Measurements from ENCODE around the gene GATAD2A. TPM values are rescaled to one million over a fixed set of nuclear protein-coding genes. Genes with fewer than 3 reads are reported as not detected.

GATAD2A gene
- total RNA-seq: 100 to 1,000 TPM; 180 TPM

DNA sequence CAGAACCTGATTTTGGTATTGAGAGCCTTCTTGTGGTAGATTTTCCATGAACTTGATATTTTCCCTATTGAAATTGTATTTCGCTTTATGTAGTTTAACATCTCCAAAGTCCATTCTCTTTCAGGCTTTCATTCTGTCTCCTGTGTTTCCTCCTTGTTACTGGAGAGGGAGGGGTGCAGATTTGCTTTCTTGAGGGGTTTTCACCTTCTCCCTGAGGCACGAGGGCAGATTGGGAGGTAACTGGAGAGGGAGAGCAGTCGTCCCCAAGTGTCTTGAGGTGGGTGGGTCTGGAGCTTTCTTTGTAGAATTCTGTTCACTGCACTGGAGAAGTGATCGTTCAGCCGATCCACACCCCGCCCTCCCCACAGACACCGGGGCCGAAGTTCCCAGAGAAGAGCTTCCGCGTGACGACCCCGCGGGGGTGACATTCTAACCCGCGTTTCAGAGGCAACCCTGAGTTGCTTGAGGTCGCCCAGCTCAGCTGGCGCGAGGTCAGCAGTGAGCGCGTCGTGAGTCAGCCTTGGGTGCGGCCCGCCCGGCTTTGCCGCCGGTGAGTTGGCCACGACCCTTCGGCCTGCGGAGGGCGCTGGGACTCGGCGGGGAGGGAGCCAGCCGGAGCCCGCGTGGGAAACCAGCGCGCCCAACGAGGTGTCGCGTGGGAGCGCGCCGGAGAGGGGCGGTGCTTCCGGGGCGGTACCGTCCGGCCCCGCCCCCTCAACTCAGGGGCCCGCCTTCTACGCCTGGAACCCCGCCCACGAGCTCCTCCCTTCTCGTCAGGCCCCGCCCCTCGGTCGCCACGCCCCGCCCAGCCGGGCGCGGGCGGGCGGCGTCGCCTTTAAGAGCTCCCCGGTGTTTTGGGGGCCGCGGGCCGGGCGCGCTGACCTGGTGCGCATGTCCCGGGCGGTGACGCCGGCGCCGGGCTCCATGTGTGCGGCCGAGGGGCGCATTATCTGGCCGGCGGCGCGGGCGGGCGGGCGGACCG is at the start of gene GATAD2A:
Gene GATAD2A (plus strand): TSS at position 797 of the 982 bp plus-strand sequence. CDS start 59,671 bp downstream, outside the sequence.
- CTCF ChIA-PET: interaction anchor here (0.7 to 4.0 kb wide), 14 partner anchors 8 to 202 kb away, joined by 3 to 40 read pairs (median 8); partner anchors contain the start of gene NR2C2AP
- peaks cover 61% of the 10 kb centered on the region for H3K4me1 Mint-ChIP-seq (ENCODE audit: low read depth)

GRCh38 chr19:19356500-19356899 is 49.0 kb upstream of the GATAD2A start:
- ATAC-seq (no peak), DNase-seq (no peak)
- Mint-ChIP-seq H3K27me3 (ENCODE audit: low read depth) (no peaks in the 10 kb centered on the region), H3K27ac (no peak overlapping the region), H3K4me1 (ENCODE audit: low read depth) (peaks cover 21% of the 10 kb centered on the region), H3K36me3 (ENCODE audit: low read depth) (peaks cover 22% of the 10 kb centered on the region), H3K9me3 (ENCODE audit: insufficient read depth) (no peaks in the 10 kb centered on the region), H3K4me3 (no peak overlapping the region)
- CTCF ChIA-PET: interaction anchor here (1.6 kb wide), 1 partner anchor 8 kb away, joined by 5 read pairs; no protein-coding TSS in a partner anchor
- POLR2A ChIA-PET: interaction anchor here (0.9 to 1.3 kb wide), 2 partner anchors 9 to 160 kb away, joined by 3 read pairs; no protein-coding TSS in a partner anchor

More for the DNA sequence above, at the start of gene GATAD2A:
- Mint-ChIP-seq H3K27ac (peak within 1 kb of the TSS; percentile 93), H3K36me3 (ENCODE audit: low read depth) (peaks cover 26% of the 10 kb centered on the region), H3K4me3 (peak within 1 kb of the TSS; percentile 98), H3K27me3 (ENCODE audit: low read depth) (no peaks in the 10 kb centered on the region), H3K9me3 (ENCODE audit: insufficient read depth) (no peaks in the 10 kb centered on the region)
- DNase-seq (peak; percentile 92), ATAC-seq (peak; percentile 80)
- POLR2A ChIA-PET: interaction anchor here (0.5 to 2.7 kb wide), 14 partner anchors 8 to 86 kb away, joined by 3 to 19 read pairs (median 4); no protein-coding TSS in a partner anchor

DNA sequence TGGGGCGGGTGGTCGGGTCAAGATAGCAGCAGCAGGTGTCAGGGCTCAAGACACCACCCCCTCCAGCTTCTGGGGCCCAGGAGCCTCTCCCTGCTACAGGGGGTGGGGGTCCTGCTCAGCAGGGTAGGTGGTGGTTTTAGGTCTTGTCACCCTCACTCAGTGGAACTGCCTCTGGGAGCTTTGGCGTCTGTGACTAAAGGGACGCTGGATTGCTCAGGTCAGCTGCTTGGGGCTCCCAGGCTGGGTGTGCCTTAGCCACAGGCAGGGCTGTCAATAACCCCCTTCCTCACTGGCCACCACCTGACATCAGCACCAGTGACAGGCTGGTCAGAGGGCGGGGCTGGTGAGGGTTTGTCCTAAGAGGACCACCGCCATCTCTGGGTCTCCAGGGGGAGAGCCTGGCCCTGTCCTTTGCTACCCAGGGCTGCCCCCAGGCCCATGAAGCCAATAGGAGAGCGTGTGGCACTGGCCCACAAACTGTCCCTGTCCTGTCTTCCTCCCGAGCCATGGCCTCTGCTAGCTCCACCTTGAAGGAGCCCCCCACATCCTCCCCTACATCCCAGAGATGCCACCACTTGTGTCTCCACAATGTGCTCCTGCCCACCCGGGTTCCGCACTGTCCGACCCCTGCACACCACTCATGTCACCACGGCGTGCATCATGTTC is 48.4 kb upstream of the GATAD2A start:
- Mint-ChIP-seq H3K9me3 (ENCODE audit: insufficient read depth) (no peaks in the 10 kb centered on the region), H3K4me1 (ENCODE audit: low read depth) (peaks cover 23% of the 10 kb centered on the region), H3K27me3 (ENCODE audit: low read depth) (no peaks in the 10 kb centered on the region), H3K4me3 (no peak overlapping the region), H3K36me3 (ENCODE audit: low read depth) (peaks cover 20% of the 10 kb centered on the region), H3K27ac (peak overlapping the region; percentile 64)
- ATAC-seq (no peak), DNase-seq (no peak)
- POLR2A ChIA-PET: interaction anchor here (0.5 to 1.3 kb wide), 4 partner anchors 9 to 159 kb away, joined by 3 to 6 read pairs (median 4); partner anchors contain the start of genes NDUFA13 and TSSK6
- CTCF ChIA-PET: interaction anchor here (1.6 kb wide), 1 partner anchor 7 kb away, joined by 5 read pairs; no protein-coding TSS in a partner anchor

DNA sequence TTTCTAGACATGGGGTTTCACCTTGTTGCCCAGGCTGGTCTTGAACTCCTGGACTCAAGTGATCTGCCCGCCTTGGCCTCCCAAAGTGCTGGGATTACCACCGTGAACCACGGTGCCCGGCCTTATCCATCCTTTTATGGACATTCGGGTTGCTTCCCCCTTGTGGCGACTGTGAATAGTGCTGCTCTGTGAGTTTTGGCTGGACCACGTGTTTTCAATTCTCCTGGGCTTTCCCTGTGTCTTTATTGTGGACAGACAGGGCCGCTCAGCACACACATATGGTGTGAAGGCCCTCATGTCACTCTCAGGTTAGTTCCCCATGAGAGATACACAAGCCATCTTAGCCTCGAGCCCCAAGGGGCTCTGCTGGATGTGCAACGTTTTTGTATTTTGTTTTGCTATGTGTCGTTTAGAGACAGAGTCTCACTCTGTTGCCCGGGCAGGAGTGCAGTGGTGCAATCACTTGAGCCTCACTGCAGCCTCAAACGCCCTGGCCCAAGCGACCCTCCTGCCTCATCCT is 44.3 kb upstream of the GATAD2A start:
- Mint-ChIP-seq H3K36me3 (ENCODE audit: low read depth) (peaks cover 8% of the 10 kb centered on the region), H3K4me1 (ENCODE audit: low read depth) (peaks cover 37% of the 10 kb centered on the region), H3K4me3 (no peak overlapping the region), H3K27ac (peak overlapping the region; percentile 49), H3K9me3 (ENCODE audit: insufficient read depth) (no peaks in the 10 kb centered on the region), H3K27me3 (ENCODE audit: low read depth) (no peaks in the 10 kb centered on the region)
- POLR2A ChIA-PET: interaction anchor here (0.6 to 1.1 kb wide), 3 partner anchors 8 to 129 kb away, joined by 3 to 4 read pairs (median 3); no protein-coding TSS in a partner anchor
- ATAC-seq: peak; percentile 71
- CTCF ChIA-PET: interaction anchor here (0.7 to 8.7 kb wide), 7 partner anchors 8 to 155 kb away, joined by 3 to 162 read pairs (median 4); partner anchors contain the start of genes NDUFA13 and TSSK6
- DNase-seq: peak; percentile 80

DNA sequence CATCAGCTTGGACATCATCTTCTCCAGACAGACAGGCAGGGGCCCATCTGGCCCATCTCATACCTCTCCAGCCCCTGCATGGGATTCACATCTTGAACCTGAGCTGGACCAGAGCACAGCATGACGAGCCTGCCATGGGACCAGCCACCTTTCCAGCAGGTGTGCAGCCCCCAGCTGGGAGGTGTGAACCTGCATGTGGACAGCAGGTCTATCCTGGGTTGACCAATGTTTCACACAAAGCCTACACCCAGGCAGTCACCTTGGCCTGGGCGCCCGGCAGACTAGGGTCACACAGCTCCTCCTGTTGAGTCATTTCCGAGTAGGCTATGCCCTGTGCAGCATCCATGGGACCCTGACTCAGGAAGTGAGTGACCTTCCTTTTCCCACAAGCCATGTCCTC is 43.4 kb upstream of the GATAD2A start:
- Mint-ChIP-seq H3K9me3 (ENCODE audit: insufficient read depth) (no peaks in the 10 kb centered on the region), H3K36me3 (ENCODE audit: low read depth) (peaks cover 8% of the 10 kb centered on the region), H3K4me1 (ENCODE audit: low read depth) (peaks cover 46% of the 10 kb centered on the region), H3K4me3 (no peak overlapping the region), H3K27me3 (ENCODE audit: low read depth) (no peaks in the 10 kb centered on the region), H3K27ac (peak overlapping the region; percentile 66)
- ChIA-PET CTCF (interaction anchor here (1.0 to 8.7 kb wide), 6 partner anchors 9 to 154 kb away, joined by 3 to 162 read pairs (median 4); partner anchors contain the start of genes NDUFA13 and TSSK6), POLR2A (interaction anchor here (1.0 to 1.1 kb wide), 2 partner anchors 11 to 128 kb away, joined by 3 to 4 read pairs; no protein-coding TSS in a partner anchor)
- ATAC-seq (no peak), DNase-seq (no peak)

DNA sequence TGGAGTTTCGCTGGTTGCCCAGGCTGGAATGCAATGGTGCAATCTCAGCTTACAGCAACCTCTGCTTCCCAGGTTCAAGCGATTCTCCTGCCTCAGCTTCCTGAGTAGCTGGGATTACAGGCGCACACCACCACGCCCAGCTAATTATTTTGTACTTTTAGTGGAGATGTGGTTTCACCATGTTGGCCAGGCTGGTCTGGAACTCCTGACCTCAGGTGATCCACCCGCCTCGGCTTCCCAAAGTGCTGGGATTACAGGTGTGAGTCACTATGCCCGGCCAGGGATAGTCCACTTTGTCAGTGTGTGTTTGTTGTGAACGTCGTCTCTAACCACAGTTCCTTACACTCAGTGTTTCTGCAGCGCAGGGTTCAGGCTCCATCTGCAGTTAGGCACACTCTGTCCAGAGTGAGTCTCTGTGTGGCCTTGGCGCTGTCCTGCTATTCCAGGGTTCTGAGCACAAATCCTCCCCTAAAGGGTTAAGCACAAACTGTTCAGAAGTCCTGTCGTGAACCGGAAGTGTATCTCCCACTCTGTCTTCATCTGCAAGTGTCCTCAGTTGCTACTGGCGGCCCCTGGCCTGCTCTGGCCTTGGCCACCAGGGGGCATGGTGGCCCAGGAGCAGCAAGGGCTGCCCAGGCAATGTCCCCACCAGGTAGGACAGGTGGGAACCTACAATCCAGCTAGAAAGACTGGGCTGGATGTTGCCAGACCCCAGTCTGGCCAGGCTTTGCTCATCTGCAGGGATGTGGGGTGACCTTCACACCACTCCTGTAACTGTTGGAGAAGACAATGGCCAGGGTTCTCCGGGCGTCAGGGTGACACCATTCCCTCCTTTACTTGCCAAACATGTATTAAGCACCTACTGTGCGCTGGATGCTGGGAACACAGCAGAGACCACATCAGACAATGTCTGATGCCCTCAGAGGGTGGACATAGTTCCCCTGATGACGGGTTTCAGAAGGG is 38.8 kb upstream of the GATAD2A start:
- ChIA-PET POLR2A (no interaction called here), CTCF (interaction anchor here (0.5 to 8.7 kb wide), 13 partner anchors 8 to 145 kb away, joined by 3 to 162 read pairs (median 3); partner anchors contain the start of gene GATAD2A)
- H3K4me1 Mint-ChIP-seq (ENCODE audit: low read depth): peaks cover 28% of the 10 kb centered on the region
- DNase-seq (peak; percentile 81), ATAC-seq (peak; percentile 88)
- H3K27ac Mint-ChIP-seq: peak overlapping the region; percentile 78
- H3K27me3 Mint-ChIP-seq (ENCODE audit: low read depth): no peaks in the 10 kb centered on the region
- no peaks in the 10 kb centered on the region for H3K9me3 Mint-ChIP-seq (ENCODE audit: insufficient read depth)
- H3K36me3 Mint-ChIP-seq (ENCODE audit: low read depth): no peaks in the 10 kb centered on the region
- H3K4me3 Mint-ChIP-seq: peak overlapping the region; percentile 34

DNA sequence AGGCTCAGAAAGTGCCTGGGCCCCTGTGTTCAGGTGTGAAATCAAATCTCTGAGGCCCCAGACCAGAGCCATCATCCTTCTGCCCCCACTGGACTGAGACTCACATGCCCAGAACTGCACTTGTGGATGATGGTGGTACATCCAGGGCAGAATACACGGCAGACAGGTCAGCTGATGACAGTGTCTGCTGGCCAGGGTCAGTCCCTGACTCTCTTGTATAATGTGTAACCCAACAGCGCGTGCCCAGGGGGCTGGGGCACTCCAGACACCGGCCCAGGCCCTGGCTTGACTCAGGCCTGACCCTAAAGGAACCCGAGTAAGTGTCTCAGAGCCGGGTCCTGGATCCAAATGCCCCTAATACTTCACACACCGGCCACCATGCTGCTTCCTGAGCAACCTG is 37.4 kb upstream of the GATAD2A start:
- ChIA-PET POLR2A (interaction anchor here (0.6 to 0.7 kb wide), 2 partner anchors 178 to 752 kb away, joined by 3 read pairs; no protein-coding TSS in a partner anchor), CTCF (interaction anchor here (2.3 to 8.7 kb wide), 2 partner anchors 21 to 122 kb away, joined by 11 to 162 read pairs; no protein-coding TSS in a partner anchor)
- Mint-ChIP-seq H3K4me3 (no peak overlapping the region), H3K27ac (no peak overlapping the region), H3K27me3 (ENCODE audit: low read depth) (no peaks in the 10 kb centered on the region), H3K4me1 (ENCODE audit: low read depth) (peaks cover 31% of the 10 kb centered on the region), H3K9me3 (ENCODE audit: insufficient read depth) (no peaks in the 10 kb centered on the region), H3K36me3 (ENCODE audit: low read depth) (no peaks in the 10 kb centered on the region)
- DNase-seq (no peak), ATAC-seq (no peak)

- Mint-ChIP-seq H3K4me1 (ENCODE audit: low read depth) (peaks cover 25% of the 10 kb centered on the region), H3K36me3 (ENCODE audit: low read depth) (no peaks in the 10 kb centered on the region), H3K27me3 (ENCODE audit: low read depth) (no peaks in the 10 kb centered on the region), H3K4me3 (no peak overlapping the region), H3K9me3 (ENCODE audit: insufficient read depth) (no peaks in the 10 kb centered on the region), H3K27ac (no peak overlapping the region)
- POLR2A ChIA-PET: interaction anchor here (0.7 kb wide), 1 partner anchor 197 kb away, joined by 3 read pairs; no protein-coding TSS in a partner anchor
- DNase-seq (no peak), ATAC-seq (no peak)
- CTCF ChIA-PET: no interaction called here
Measured at GRCh38 chr19:19371059-19371458, 34.4 kb upstream of the GATAD2A start.

- H3K9me3 Mint-ChIP-seq (ENCODE audit: insufficient read depth): no peaks in the 10 kb centered on the region
- CTCF ChIA-PET: interaction anchor here (0.9 to 2.1 kb wide), 9 partner anchors 8 to 180 kb away, joined by 3 to 17 read pairs (median 5); partner anchors contain the start of gene GATAD2A
- peak; percentile 94 for ATAC-seq
Measured at GRCh38 chr19:19372656-19373416, 32.6 kb upstream of the GATAD2A start.

More at GRCh38 chr19:19372656-19373416, 32.6 kb upstream of the GATAD2A start:
- Mint-ChIP-seq H3K27ac (peak overlapping the region; percentile 94), H3K4me1 (ENCODE audit: low read depth) (peaks cover 15% of the 10 kb centered on the region), H3K4me3 (peak overlapping the region; percentile 59), H3K27me3 (ENCODE audit: low read depth) (no peaks in the 10 kb centered on the region), H3K36me3 (ENCODE audit: low read depth) (no peaks in the 10 kb centered on the region)
- DNase-seq: peak; percentile 66
- POLR2A ChIA-PET: interaction anchor here (0.7 to 1.7 kb wide), 6 partner anchors 8 to 117 kb away, joined by 3 to 15 read pairs (median 4); partner anchors contain the start of gene GATAD2A
